Suppressor macrophage treated with lipopolysaccharide for 1 hour (primary cell): ENCODE data around the gene C1RL.
"Not testable (repeated sequence)": the region's sequence is repeated elsewhere in the genome, so short reads cannot be mapped to it uniquely, and the experiment has no call there.

ENCODE experiments used
- DNase-seq, 3 donors: peaks; one replicate each; pipeline ENCODE4 v3.0.0-alpha.2; 2020 to 2022

C1RL gene

GRCh38 chr12:7060353-7060954 lies 48.6 kb downstream of the C1RL start, which contains the start of gene C1S:
Gene C1S (plus strand): TSS chr12:7060718. CDS start chr12:7061913, 1,195 bp downstream.
- peak; percentile 68 to 91 (median 81) for DNase-seq

DNA sequence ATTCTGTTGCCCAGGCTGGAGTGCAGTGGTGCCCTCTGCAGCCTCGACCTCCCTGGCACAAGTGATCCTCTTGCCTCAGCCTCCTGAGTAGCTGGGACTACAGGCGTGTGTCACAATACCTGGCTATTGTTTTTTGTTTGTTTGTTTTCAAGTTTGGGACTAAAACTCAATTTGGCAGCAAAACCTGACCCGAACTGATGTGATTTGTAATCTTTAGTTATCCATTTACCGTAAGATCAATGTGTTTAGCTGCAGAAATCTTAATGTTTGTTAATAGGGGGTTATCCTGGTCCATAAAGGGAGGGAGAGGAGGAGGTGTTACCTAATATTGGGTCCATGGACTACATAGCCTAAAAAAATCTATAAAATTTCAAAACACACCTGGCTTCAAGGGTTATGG lies 49.2 kb downstream of the C1RL start:
- no peak for DNase-seq

DNA sequence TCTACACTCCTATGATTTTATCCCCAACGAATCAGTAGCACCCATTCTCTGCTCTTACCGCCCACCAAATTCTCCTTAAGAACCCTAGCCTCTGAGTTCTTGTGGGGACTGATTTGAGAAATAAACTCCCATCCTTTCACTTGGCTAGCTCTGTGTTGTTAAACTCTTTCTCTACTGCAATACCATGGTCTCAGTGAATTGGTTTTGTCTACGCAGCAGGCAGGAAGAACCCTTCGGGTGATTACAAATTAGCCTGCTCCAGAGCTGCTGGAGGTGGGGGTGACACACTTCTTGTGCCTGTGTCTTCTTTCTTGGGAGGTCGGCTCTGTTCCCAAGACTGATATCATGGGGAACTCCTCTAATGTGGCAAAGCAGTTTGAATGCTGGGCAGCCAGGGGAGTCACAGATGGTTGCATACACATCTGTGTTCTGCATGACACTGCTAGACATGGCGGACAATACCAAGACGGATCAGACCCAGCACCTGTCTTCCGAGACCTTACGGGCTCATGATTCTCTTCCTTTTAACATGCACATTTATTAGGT lies 50.1 kb downstream of the C1RL start:
- peak; percentile 57 to 71 (median 64) for DNase-seq

GRCh38 chr12:7058163-7058845 lies 50.7 kb downstream of the C1RL start:
- DNase-seq = peak; percentile 77 to 78 (median 78)

DNA sequence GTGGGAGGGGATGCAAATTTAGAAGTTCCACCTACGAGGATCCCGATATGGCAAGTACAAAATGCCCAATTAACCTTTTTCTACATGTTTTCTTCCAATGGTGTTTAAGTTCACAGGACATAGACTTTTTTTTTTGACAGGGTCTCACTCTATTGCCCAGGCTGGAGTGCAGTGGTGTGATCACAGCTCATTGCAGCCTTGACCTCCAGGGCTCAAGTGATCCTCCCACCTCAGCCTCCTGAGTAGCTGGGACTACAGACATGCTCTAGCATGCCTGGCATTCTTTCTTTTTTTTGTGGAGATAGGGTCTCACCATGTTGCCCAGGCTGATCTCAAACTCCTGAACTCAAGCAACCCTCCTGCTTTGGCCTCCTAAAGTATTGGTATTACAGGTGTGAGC lies 53.3 kb downstream of the C1RL start:
- not testable (repeated sequence) for DNase-seq

- DNase-seq = no peak
These were observed 54.1 kb downstream of the C1RL start for GRCh38 chr12:7054925-7055324.

DNA sequence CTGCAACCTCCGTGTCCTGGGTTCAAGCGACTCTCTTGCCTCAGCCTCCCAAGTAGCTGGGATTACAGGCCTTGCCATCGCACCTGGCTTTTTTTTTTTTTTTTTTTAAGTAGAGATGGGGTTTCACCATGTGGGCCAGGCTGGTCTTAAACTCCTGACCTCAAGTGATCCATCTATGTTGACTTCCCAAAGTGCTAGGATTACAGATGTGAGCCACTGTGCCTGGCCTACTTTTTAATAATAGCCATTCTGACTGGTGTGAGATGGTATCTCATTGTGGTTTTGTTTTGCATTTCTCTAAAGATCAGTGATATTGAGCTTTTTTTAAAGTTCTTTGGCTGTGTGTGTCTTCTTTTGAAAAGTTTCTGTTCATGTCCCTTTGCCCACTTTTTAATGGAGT lies 59.0 kb downstream of the C1RL start:
- DNase-seq = not testable (repeated sequence)

DNA sequence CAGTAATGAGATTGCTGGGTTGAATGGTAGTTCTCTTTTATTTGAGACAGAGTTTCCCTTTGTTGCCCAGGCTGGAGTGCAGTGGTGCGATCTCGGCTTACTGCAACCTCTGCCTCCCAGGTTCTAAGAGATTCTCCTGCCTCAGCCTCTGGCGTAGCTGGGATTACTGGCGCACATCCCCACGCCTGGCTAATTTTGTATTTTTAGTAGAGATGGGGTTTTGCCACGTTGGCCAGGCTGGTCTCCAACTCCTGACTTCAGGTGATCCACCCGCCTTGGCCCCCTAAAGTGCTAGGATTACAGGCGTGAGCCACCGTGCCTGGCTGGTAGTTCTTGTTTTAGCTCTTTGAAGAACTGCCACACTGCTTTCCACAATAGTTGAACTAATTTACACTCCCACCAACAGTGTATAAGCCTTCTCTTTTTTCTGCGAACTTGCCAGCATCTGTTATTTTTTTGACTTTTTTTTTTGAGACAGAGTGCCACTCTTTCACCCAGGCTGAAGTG lies 59.5 kb downstream of the C1RL start:
- DNase-seq = not testable (repeated sequence)

DNA sequence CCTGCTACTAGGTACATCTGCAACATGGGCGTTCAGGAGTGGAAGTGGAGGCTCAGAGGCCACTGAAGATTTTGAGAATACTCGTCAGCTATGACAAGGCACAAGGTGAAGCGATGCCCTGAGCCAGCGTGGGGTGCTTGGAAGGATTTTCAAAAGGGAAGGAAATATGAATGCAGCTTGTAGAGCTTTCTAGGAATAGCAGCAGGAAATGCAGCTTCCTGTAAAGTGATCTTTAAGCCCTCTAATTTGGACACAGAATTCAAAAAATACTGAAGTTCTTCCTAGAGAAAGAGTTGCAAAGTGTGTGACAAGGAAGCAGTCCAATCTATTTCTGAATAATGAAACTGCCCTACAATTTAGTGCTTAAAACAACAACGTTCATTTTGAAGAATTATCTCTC lies 61.7 kb downstream of the C1RL start:
- peak; percentile 39 to 44 (median 41) for DNase-seq

DNA sequence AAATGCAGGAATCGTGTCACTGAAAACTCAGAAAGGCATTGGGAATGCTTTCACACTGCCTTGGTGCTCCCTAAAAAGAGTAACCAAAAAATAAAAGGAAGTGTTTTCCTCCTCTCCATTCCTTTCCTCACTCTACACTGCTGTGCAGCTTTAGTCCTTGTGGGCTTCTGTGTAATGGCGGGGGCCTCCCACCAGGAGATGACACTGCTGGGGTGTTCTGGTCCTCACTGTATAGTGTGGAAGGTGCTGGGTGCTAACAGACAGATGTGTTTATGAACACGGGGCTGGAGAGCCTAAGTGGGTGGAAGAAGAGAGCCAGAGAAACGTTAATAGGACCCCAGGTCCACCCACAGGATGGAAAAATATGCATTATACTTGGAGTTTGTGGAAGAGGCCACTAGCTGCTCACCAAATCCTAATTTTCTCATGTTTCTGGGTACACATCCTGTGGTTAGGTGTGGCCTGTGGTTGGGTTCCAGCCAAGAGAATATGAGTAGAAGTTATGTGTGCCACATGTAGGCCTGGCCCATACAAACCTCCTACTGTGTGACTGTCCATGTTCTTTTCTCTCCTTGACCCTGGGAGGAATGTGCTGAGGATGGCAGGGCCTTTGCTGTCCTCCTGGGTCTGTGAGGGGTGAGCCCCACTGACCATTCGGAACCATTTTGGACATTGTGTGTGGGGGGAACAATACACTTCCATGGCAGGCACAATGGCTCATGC lies 62.5 kb downstream of the C1RL start:
- no peak for DNase-seq

GRCh38 chr12:7045913-7046312 lies 63.1 kb downstream of the C1RL start:
- no peak for DNase-seq
